ENCODE results near the gene TP53I11.

- TF ChIP-seq EZH2 (IDR thresholded peaks at IDR 0.05; ENCODE audit: low read length) (no peak), CTCF (optimal IDR thresholded peaks at IDR 0.05 in 1 of 3, IDR thresholded peaks at IDR 0.05 in 1 of 3, conservative IDR thresholded peaks at IDR 0.05 in 1 of 3; ENCODE audit: extremely low read depth in 1 of 3, insufficient read depth in 2 of 3, low read length in 3 of 3) (no peak)
Measured at GRCh38 chr11:44997566-44997965, 46.9 kb upstream of the TP53I11 start.

All from keratinocyte (primary cell).